ENCODE measurements around the gene PLEKHG4B.

PLEKHG4B gene

GRCh38 chr5:174876-175465 is 83.0 kb downstream of the PLEKHG4B start:
- DNase-seq: peak in 1 of 42 donors; percentile 1
- intact Hi-C loops (cut with DNase I): no loop called here

GRCh38 chr5:176296-176823 is 84.4 kb downstream of the PLEKHG4B start:
- DNase-seq: no peak
- intact Hi-C loops (cut with DNase I): no loop called here

GRCh38 chr5:178110-178509 is 86.1 kb downstream of the PLEKHG4B start:
- intact Hi-C loops (cut with DNase I): no loop called here
- DNase-seq: no peak

GRCh38 chr5:179401-179800 is 87.4 kb downstream of the PLEKHG4B start:
- intact Hi-C loops (cut with DNase I): no loop called here
- DNase-seq: no peak

- intact Hi-C loops (cut with DNase I): no loop called here
These were observed 88.4 kb downstream of the PLEKHG4B start for GRCh38 chr5:180286-180918.

GRCh38 chr5:181160-181559 is 89.2 kb downstream of the PLEKHG4B start:
- no peak for DNase-seq
- intact Hi-C loops (cut with DNase I): no loop called here

More at GRCh38 chr5:180286-180918, 88.4 kb downstream of the PLEKHG4B start:
- DNase-seq: no peak

GRCh38 chr5:181566-181965 is 89.6 kb downstream of the PLEKHG4B start:
- DNase-seq: no peak
- intact Hi-C loops (cut with DNase I): no loop called here

- intact Hi-C loops (cut with DNase I): no loop called here
- no peak for DNase-seq
These were observed 90.2 kb downstream of the PLEKHG4B start for GRCh38 chr5:182126-182525.

- intact Hi-C loops (cut with DNase I): no loop called here
- DNase-seq: no peak
These were observed 92.5 kb downstream of the PLEKHG4B start for GRCh38 chr5:184471-184870.

- intact Hi-C loops (cut with DNase I): no loop called here
- DNase-seq: no peak
These were observed 93.4 kb downstream of the PLEKHG4B start for GRCh38 chr5:185095-186070.

GRCh38 chr5:186091-187041 is 94.4 kb downstream of the PLEKHG4B start:
- DNase-seq: no peak
- intact Hi-C loops (cut with DNase I): no loop called here

GRCh38 chr5:187042-187431 is 95.1 kb downstream of the PLEKHG4B start:
- intact Hi-C loops (cut with DNase I): no loop called here
- DNase-seq: peak in 1 of 42 donors; percentile 4

- DNase-seq: peak in 2 of 42 donors; percentile 16 to 23
- intact Hi-C loops (cut with DNase I): no loop called here
These were observed 95.9 kb downstream of the PLEKHG4B start for GRCh38 chr5:187617-188451.

GRCh38 chr5:188488-189481 is 96.8 kb downstream of the PLEKHG4B start:
- intact Hi-C loops (cut with DNase I): no loop called here
- DNase-seq: peak; percentile 73 to 94 (median 86)

- peak in 3 of 42 donors; percentile 19 to 41 (median 26) for DNase-seq
- intact Hi-C loops (cut with DNase I): no loop called here
These were observed 97.5 kb downstream of the PLEKHG4B start for GRCh38 chr5:189486-189885.

GRCh38 chr5:189976-190365 is 98.0 kb downstream of the PLEKHG4B start:
- peak in 4 of 42 donors; percentile 3 to 40 (median 14) for DNase-seq
- intact Hi-C loops (cut with DNase I): no loop called here

Measured in head of caudate nucleus (tissue), 42 donors.